Osteocyte (in vitro differentiated cells): ENCODE data around the gene CTNNA2. TPM values are rescaled to one million over a fixed set of nuclear protein-coding genes. Genes with fewer than 3 reads are reported as not detected.

ENCODE experiments used
- DNase-seq: peaks from one replicate; pipeline ENCODE4 v3.0.0; 2021; ENCODE audit warnings: mixed read lengths; ENCODE audit not compliant: unreplicated experiment; ENCODE audit errors: extremely low spot score
- H3K27ac Mint-ChIP-seq: one replicate; pipeline ENCODE4 v1.8.0; 2021; ENCODE audit warnings: mild to moderate bottlenecking, mixed read lengths; ENCODE audit not compliant: unreplicated experiment
- H3K27me3 Mint-ChIP-seq: one replicate; pipeline ENCODE4 v1.8.0; 2021; ENCODE audit warnings: mixed read lengths; ENCODE audit not compliant: unreplicated experiment
- H3K36me3 Mint-ChIP-seq: one replicate; pipeline ENCODE4 v1.8.0; 2021; ENCODE audit warnings: mixed read lengths; ENCODE audit not compliant: unreplicated experiment
- H3K4me1 Mint-ChIP-seq: one replicate; pipeline ENCODE4 v1.8.0; 2021; ENCODE audit warnings: mixed read lengths; ENCODE audit not compliant: unreplicated experiment
- H3K4me3 Mint-ChIP-seq: one replicate; pipeline ENCODE4 v1.8.0; 2021; ENCODE audit warnings: mild to moderate bottlenecking, moderate library complexity, mixed read lengths; ENCODE audit not compliant: unreplicated experiment
- H3K9me3 Mint-ChIP-seq: one replicate; pipeline ENCODE4 v1.8.0; 2021; ENCODE audit warnings: mixed read lengths; ENCODE audit not compliant: unreplicated experiment
- CTCF ChIP-seq: fragments of 200-600 bp; sonication (generic); IDR thresholded peaks from 2 replicates; pipeline ENCODE4 v1.5.0; 2021; ENCODE audit warnings: antibody characterized with exemption, mild to moderate bottlenecking, moderate library complexity
- total RNA-seq: library from RNA; stranded (reverse); gene quantifications from 2 replicates; pipeline ENCODE4 v1.2.1, GENCODE V29; 2021

Gene CTNNA2
- total RNA-seq, 1 donor from 2014 or later: not detected

GRCh38 chr2:79793006-79793405, 280.2 kb downstream of the CTNNA2 start:
- H3K4me3 Mint-ChIP-seq: no peak overlapping the region
- TF ChIP-seq CTCF: no peak
- no peaks in the 10 kb centered on the region for H3K9me3 Mint-ChIP-seq
- H3K27me3 Mint-ChIP-seq: peaks cover 7% of the 10 kb centered on the region
- no peak overlapping the region for H3K27ac Mint-ChIP-seq
- no peak for DNase-seq
- no peaks in the 10 kb centered on the region for H3K4me1 Mint-ChIP-seq
- H3K36me3 Mint-ChIP-seq: no peaks in the 10 kb centered on the region

GRCh38 chr2:79796641-79797040, 283.8 kb downstream of the CTNNA2 start:
- H3K27me3 Mint-ChIP-seq: peaks cover 6% of the 10 kb centered on the region
- H3K4me1 Mint-ChIP-seq: no peaks in the 10 kb centered on the region
- no peak overlapping the region for H3K4me3 Mint-ChIP-seq
- DNase-seq: no peak
- H3K36me3 Mint-ChIP-seq: no peaks in the 10 kb centered on the region
- no peaks in the 10 kb centered on the region for H3K9me3 Mint-ChIP-seq
- TF ChIP-seq CTCF: no peak
- H3K27ac Mint-ChIP-seq: no peak overlapping the region

GRCh38 chr2:79798776-79799175, 285.9 kb downstream of the CTNNA2 start:
- Mint-ChIP-seq H3K4me3 (no peak overlapping the region), H3K27me3 (peaks cover 10% of the 10 kb centered on the region), H3K4me1 (no peaks in the 10 kb centered on the region), H3K27ac (no peak overlapping the region), H3K9me3 (no peaks in the 10 kb centered on the region), H3K36me3 (no peaks in the 10 kb centered on the region)
- no peak for TF ChIP-seq CTCF
- DNase-seq: no peak

- Mint-ChIP-seq H3K27ac (no peak overlapping the region), H3K4me1 (no peaks in the 10 kb centered on the region), H3K4me3 (no peak overlapping the region), H3K36me3 (no peaks in the 10 kb centered on the region), H3K9me3 (no peaks in the 10 kb centered on the region), H3K27me3 (peaks cover 10% of the 10 kb centered on the region)
- DNase-seq: no peak
- TF ChIP-seq CTCF: no peak
These were observed 286.9 kb downstream of the CTNNA2 start for GRCh38 chr2:79799729-79800128.

- no peak overlapping the region for H3K27ac Mint-ChIP-seq
- TF ChIP-seq CTCF: no peak
- H3K4me3 Mint-ChIP-seq: no peak overlapping the region
- H3K27me3 Mint-ChIP-seq: peaks cover 10% of the 10 kb centered on the region
- H3K4me1 Mint-ChIP-seq: no peaks in the 10 kb centered on the region
- no peaks in the 10 kb centered on the region for H3K36me3 Mint-ChIP-seq
- DNase-seq: no peak
- H3K9me3 Mint-ChIP-seq: no peaks in the 10 kb centered on the region
These were observed 288.2 kb downstream of the CTNNA2 start for GRCh38 chr2:79801082-79801481.
